GM12873 (cell line): ENCODE data around the gene CIBAR2.

Experiments
- CTCF ChIP-seq: IDR thresholded peaks from 2 replicates; pipeline ENCODE4 v1.5.1; 2012; ENCODE audit warnings: low read depth, mild to moderate bottlenecking, moderate library complexity, low read length, control low read depth; ENCODE audit not compliant: insufficient read depth; ENCODE audit errors: missing control alignments

The CIBAR2 gene

GRCh38 chr16:85088570-85089199 is 23.6 kb downstream of the CIBAR2 start:
- no peak for TF ChIP-seq CTCF

GRCh38 chr16:85087899-85088569 is 24.2 kb downstream of the CIBAR2 start:
- TF ChIP-seq CTCF: no peak

- TF ChIP-seq CTCF: peak; percentile 91
These were observed 25.7 kb downstream of the CIBAR2 start for GRCh38 chr16:85086347-85087291.

- TF ChIP-seq CTCF: no peak
These were observed 26.6 kb downstream of the CIBAR2 start for GRCh38 chr16:85085721-85086120.

DNA sequence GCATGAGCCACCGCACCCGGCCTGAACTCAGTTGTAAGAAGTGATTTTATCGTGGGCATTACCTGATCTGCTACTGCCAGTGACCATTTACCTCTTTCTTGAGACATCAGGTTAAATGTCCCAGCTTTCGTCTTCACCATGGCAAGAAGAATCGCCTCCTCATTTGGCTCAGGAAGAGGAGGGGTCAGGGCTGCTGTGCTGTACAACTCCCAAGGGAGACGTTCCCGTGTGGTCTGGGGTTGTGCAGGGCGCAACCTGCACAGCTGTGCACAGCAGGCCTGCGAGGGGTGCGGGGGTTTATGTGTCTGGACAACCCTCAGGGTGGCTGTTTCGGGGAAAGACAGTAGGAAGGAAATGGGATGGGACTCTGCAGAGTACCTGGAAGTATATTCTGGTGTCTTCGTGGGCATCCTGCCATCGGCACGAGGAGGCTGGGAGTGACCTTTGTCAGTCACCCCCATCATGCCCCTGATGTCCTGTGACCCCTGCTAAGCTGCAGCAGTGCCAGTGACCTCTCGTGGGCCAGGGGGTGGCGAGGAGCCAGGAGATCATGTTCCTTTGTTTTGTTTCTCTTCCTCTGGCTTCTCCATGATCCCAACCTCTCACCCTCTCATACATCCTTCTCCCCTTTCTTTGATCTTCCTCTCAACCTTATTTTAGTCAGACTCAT is 27.3 kb downstream of the CIBAR2 start:
- no peak for TF ChIP-seq CTCF

DNA sequence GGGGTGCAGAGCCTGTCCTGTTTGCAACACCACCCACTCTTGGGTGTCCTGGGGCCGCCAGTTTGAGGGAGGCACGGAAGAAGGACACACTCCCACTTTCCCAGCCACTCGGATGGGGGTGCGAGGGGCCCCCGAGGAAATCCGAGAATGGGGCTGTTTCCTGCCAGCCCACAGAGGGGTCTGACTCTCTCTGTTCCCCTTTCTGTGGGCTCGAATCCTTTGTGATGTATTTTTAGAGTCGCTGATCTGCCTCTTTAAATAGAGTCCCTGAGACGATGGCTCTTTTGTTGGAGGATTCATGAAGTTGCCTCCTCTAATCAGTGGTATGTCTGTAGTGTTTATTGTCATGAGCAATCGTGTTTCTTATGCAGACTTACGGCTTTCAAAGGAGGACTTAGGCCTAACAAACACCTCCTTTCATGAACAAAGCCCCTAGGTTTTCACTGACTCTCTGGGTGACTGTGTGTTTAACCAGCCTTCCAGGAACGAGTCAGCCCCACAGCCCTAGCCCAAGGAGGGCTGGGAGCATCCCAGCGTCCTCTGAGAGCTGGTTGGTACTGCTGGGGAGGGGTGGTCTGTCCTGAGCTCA is 29.1 kb downstream of the CIBAR2 start:
- TF ChIP-seq CTCF: no peak
